SIG-M5 (cell line): ENCODE data around the gene WDTC1.

Experiments
- DNase-seq: peaks from one replicate; lab custom pipeline; 2025; lab: John Stamatoyannopoulos, UW

Gene WDTC1

GRCh38 chr1:27301582-27302199 lies 67.3 kb downstream of the WDTC1 start:
- DNase-seq = no peak

- no peak for DNase-seq
Measured at GRCh38 chr1:27302612-27303011, 68.2 kb downstream of the WDTC1 start.

GRCh38 chr1:27303509-27303908 lies 69.1 kb downstream of the WDTC1 start:
- DNase-seq = no peak

- DNase-seq = no peak
Measured at GRCh38 chr1:27306071-27306470, 71.6 kb downstream of the WDTC1 start.

GRCh38 chr1:27306892-27307761 lies 72.7 kb downstream of the WDTC1 start:
- no peak for DNase-seq

GRCh38 chr1:27307874-27308598 lies 73.6 kb downstream of the WDTC1 start:
- DNase-seq = no peak

GRCh38 chr1:27314169-27314568 lies 79.7 kb downstream of the WDTC1 start:
- DNase-seq = no peak

GRCh38 chr1:27314737-27315136 lies 80.3 kb downstream of the WDTC1 start:
- DNase-seq = no peak

- DNase-seq = no peak
Measured at GRCh38 chr1:27316860-27317259, 82.4 kb downstream of the WDTC1 start.

GRCh38 chr1:27318136-27318535 lies 83.7 kb downstream of the WDTC1 start:
- DNase-seq = no peak

- DNase-seq = no peak
Measured at GRCh38 chr1:27318596-27318995, 84.2 kb downstream of the WDTC1 start.

- DNase-seq = peak; percentile 75
Measured at GRCh38 chr1:27321813-27322568, 87.6 kb downstream of the WDTC1 start, which contains the start of gene TMEM222. Gene TMEM222 (plus strand): TSS chr1:27322163. CDS start chr1:27322198, 35 bp downstream.

GRCh38 chr1:27322569-27323240 lies 88.3 kb downstream of the WDTC1 start:
- DNase-seq = no peak

GRCh38 chr1:27325286-27325685 lies 90.9 kb downstream of the WDTC1 start:
- no peak for DNase-seq

- DNase-seq = no peak
Measured at GRCh38 chr1:27327964-27328363, 93.5 kb downstream of the WDTC1 start.

GRCh38 chr1:27330786-27331185 lies 96.4 kb downstream of the WDTC1 start:
- DNase-seq = no peak

- no peak for DNase-seq
Measured at GRCh38 chr1:27331426-27331825, 97.0 kb downstream of the WDTC1 start.

- no peak for DNase-seq
Measured at GRCh38 chr1:27331922-27332321, 97.5 kb downstream of the WDTC1 start.

- no peak for DNase-seq
Measured at GRCh38 chr1:27332536-27333281, 98.3 kb downstream of the WDTC1 start.

GRCh38 chr1:27333717-27334279 lies 99.4 kb downstream of the WDTC1 start:
- DNase-seq = no peak
